Brain microvascular endothelial cell (primary cell): ENCODE results near the gene KDM3B.
A peak's percentile ranks its signal among the peaks of the same experiment; 100 is the strongest.
"Not testable (repeated sequence)": the region's sequence is repeated elsewhere in the genome, so short reads cannot be mapped to it uniquely, and the experiment has no call there.

Experiments used
- DNase-seq: peaks from one replicate; pipeline ENCODE4 v3.0.0-alpha.2; 2020
- H3K27ac ChIP-seq: fragments of 250-450 bp; sonication (Bioruptor Pico); 2 replicates; pipeline ENCODE4 v1.5.1; 2020; ENCODE audit warnings: mild to moderate bottlenecking, moderate library complexity
- H3K27me3 ChIP-seq: fragments of 250-450 bp; sonication (Bioruptor Pico); replicated peaks from 2 replicates; pipeline ENCODE4 v1.5.1; 2020; ENCODE audit warnings: mild to moderate bottlenecking
- H3K36me3 ChIP-seq: fragments of 250-450 bp; sonication (Bioruptor Pico); replicated peaks from 2 replicates; pipeline ENCODE4 v1.5.1; 2020; ENCODE audit warnings: mild to moderate bottlenecking
- H3K4me3 ChIP-seq: 2 replicates; pipeline ENCODE4 v1.5.1; 2011; ENCODE audit warnings: low read depth, mild to moderate bottlenecking, control low read depth, low read length, moderate library complexity
- CTCF ChIP-seq: IDR thresholded peaks from 2 replicates; pipeline ENCODE4 v1.5.1; 2011; ENCODE audit warnings: low read depth, mild to moderate bottlenecking, moderate library complexity, low read length, control low read depth, inconsistent platforms; ENCODE audit errors: missing control alignments
- in situ Hi-C: cut with HindIII; loops from 2 replicates; pipeline ENCODE4 v1.10.0; 2017; ENCODE audit warnings: low sequenced_read_pairs, low pct_ligation_motif_present

KDM3B gene

GRCh38 chr5:138410996-138411640 lies 58.6 kb downstream of the KDM3B start:
- H3K4me3 ChIP-seq, H3K36me3 ChIP-seq, H3K27me3 ChIP-seq, H3K27ac ChIP-seq, in situ Hi-C loops: not testable (repeated sequence)
- peak; percentile 37 for DNase-seq
- TF ChIP-seq CTCF = peak; percentile 55

- peaks cover 46% of the 10 kb centered on the region for H3K36me3 ChIP-seq
- no peak overlapping the region for H3K4me3 ChIP-seq
- H3K27ac ChIP-seq = no peak overlapping the region
- no peak for DNase-seq
- in situ Hi-C loops = no loop called here
- H3K27me3 ChIP-seq = no peaks in the 10 kb centered on the region
- no peak for TF ChIP-seq CTCF
Measured at GRCh38 chr5:138418444-138418843, 66.0 kb downstream of the KDM3B start.

GRCh38 chr5:138425079-138425478 lies 72.6 kb downstream of the KDM3B start:
- H3K36me3 ChIP-seq = peaks cover 44% of the 10 kb centered on the region
- no peak for DNase-seq
- no peak overlapping the region for H3K27ac ChIP-seq
- no peak for TF ChIP-seq CTCF
- in situ Hi-C loops = no loop called here
- no peak overlapping the region for H3K4me3 ChIP-seq
- H3K27me3 ChIP-seq = no peaks in the 10 kb centered on the region

- in situ Hi-C loops = no loop called here
- Histone ChIP-seq H3K27ac (no peak overlapping the region), H3K4me3 (no peak overlapping the region), H3K27me3 (no peaks in the 10 kb centered on the region), H3K36me3 (peaks cover 31% of the 10 kb centered on the region)
- no peak for TF ChIP-seq CTCF
- no peak for DNase-seq
Measured at GRCh38 chr5:138435943-138436342, 83.5 kb downstream of the KDM3B start.

- Histone ChIP-seq H3K27ac (no peak overlapping the region), H3K4me3 (peak overlapping the region; percentile 45), H3K27me3 (no peaks in the 10 kb centered on the region), H3K36me3 (peaks cover 16% of the 10 kb centered on the region)
- no peak for TF ChIP-seq CTCF
- DNase-seq = no peak
- in situ Hi-C loops = no loop called here
Measured at GRCh38 chr5:138438003-138438723, 85.7 kb downstream of the KDM3B start.
